DMS153 (cell line): ENCODE results near the gene ZSCAN9.
A peak's percentile ranks its signal among the peaks of the same experiment; 100 is the strongest.

Experiments
- DNase-seq: peaks from one replicate; lab custom pipeline; 2025; lab: John Stamatoyannopoulos, UW

The ZSCAN9 gene

GRCh38 chr6:28220257-28221133 is 4.6 kb upstream of the ZSCAN9 start:
- DNase-seq = no peak

GRCh38 chr6:28224131-28225055 is 682 bp upstream of the ZSCAN9 start:
- no peak for DNase-seq

- no peak for DNase-seq
These were observed 1.4 kb downstream of the ZSCAN9 start for GRCh38 chr6:28226460-28226859.

- no peak for DNase-seq
These were observed 7.7 kb downstream of the ZSCAN9 start for GRCh38 chr6:28232785-28233184.

GRCh38 chr6:28235912-28236452 is 10.9 kb downstream of the ZSCAN9 start:
- no peak for DNase-seq

GRCh38 chr6:28239636-28240035 is 14.6 kb downstream of the ZSCAN9 start:
- no peak for DNase-seq

- no peak for DNase-seq
These were observed 15.4 kb downstream of the ZSCAN9 start for GRCh38 chr6:28240471-28240870.

GRCh38 chr6:28243946-28244345 is 18.9 kb downstream of the ZSCAN9 start:
- DNase-seq = no peak

- DNase-seq = no peak
These were observed 20.3 kb downstream of the ZSCAN9 start for GRCh38 chr6:28245206-28245941.

GRCh38 chr6:28248916-28249315 is 23.8 kb downstream of the ZSCAN9 start:
- no peak for DNase-seq

GRCh38 chr6:28250747-28251146 is 25.7 kb downstream of the ZSCAN9 start:
- DNase-seq = no peak

GRCh38 chr6:28251661-28252008 is 26.6 kb downstream of the ZSCAN9 start:
- DNase-seq = no peak

GRCh38 chr6:28252009-28252975 is 27.2 kb downstream of the ZSCAN9 start, which contains the start of gene ZKSCAN4:
TSS of gene ZKSCAN4 (minus strand) at chr6:28252269. CDS start at chr6:28251980, 289 bp downstream.
- peak; percentile 74 for DNase-seq

- DNase-seq = no peak
These were observed 29.0 kb downstream of the ZSCAN9 start for GRCh38 chr6:28254121-28254519.

GRCh38 chr6:28257042-28257441 is 32.0 kb downstream of the ZSCAN9 start:
- DNase-seq = no peak

GRCh38 chr6:28258877-28259777 is 34.1 kb downstream of the ZSCAN9 start, which contains the start of gene NKAPL:
TSS of gene NKAPL (plus strand) at chr6:28259297. CDS start at chr6:28259372, 75 bp downstream.
- no peak for DNase-seq

- no peak for DNase-seq
These were observed 38.8 kb downstream of the ZSCAN9 start for GRCh38 chr6:28263922-28264321.

GRCh38 chr6:28264834-28265401 is 39.8 kb downstream of the ZSCAN9 start:
- DNase-seq = no peak

- DNase-seq = no peak
These were observed 41.5 kb downstream of the ZSCAN9 start for GRCh38 chr6:28266563-28266961.
